HG02610 (cell line): ENCODE data around the gene C1orf21.
A peak's percentile ranks its signal among the peaks of the same experiment; 100 is the strongest.
"Not testable (repeated sequence)": the region's sequence is repeated elsewhere in the genome, so short reads cannot be mapped to it uniquely, and the experiment has no call there.

ENCODE experiments used
- ATAC-seq: cut with Tn5 transposase; IDR thresholded peaks from one replicate; pipeline ENCODE4 v1.9.1; 2021; ENCODE audit warnings: mild to moderate bottlenecking, moderate library complexity; ENCODE audit not compliant: unreplicated experiment

Gene C1orf21, protein sequence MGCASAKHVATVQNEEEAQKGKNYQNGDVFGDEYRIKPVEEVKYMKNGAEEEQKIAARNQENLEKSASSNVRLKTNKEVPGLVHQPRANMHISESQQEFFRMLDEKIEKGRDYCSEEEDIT

DNA sequence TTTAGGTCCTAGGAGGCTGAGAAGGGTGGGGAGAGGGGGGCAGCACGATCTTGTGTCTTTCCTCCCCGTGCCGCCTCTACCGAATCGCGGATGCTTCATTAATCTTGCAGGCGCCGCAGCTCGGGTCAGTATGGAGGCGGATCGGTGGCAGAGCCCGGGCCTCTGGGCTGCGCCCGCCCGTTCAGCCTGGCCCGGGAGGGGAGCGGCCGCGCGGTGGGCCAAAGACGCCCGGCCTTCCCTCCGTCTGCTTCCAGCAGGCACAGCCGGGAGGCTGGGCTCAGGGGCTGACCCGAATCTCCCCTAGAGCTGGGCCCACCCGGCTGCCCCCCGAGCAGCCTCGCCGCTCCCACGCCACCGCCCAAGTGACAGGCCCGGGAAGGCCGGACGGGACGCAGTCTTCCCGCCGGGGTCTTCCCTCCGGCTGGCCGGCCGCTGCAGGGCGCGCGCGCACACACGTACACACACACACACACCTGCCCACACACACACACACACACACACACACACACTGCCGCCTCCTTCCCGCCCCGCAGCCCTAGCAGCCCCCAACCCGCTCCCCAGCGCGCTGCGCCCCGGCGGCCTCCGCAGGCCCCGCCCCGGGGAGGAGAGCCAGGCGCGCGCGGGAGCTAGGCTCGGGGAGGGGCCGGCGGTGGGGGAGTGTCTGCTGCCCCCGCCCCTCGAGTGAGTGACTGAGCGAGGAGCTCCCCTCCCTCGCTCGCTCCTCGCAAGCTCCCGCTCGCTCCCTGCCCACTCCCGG is at the start of gene C1orf21:
C1orf21 (plus strand) TSS at position 718 of the 757 bp plus-strand sequence. CDS start 90,481 bp downstream, outside the sequence.
- peak; percentile 85 for ATAC-seq

DNA sequence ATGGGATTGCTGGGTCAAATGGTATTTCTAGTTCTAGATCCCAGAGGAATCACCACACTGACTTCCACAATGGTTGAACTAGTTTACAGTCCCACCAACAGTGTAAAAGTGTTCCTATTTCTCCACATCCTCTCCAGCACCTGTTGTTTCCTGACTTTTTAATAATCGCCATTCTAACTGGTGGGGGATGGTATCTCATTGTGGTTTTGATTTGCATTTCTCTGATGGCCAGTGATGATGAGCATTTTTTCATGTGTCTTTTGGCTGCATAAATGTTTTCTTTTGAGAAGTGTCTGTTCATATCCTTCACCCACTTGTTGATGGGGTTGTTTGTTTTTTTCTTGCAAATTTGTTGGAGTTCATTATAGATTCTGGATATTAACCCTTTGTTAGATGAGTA is 49.0 kb upstream of the C1orf21 start:
- ATAC-seq: not testable (repeated sequence)

DNA sequence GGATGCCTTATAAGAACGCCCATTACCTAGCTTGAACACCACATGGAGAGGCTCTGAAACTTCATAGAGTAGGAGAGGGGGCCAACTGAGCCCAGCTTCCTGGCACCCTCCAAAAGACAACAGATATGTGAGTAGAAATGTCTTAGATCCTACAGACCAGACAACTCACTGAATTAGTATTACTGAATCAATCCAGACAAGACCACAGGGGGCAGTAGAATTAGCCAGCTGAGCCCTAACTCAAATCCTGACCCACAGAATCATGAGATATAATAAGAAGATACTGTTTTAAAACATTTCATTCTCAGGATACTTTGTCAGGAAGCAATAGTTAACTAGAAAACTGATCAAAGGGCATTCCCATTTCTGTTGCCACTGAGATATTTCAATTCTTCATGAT is 45.8 kb upstream of the C1orf21 start:
- ATAC-seq: no peak

DNA sequence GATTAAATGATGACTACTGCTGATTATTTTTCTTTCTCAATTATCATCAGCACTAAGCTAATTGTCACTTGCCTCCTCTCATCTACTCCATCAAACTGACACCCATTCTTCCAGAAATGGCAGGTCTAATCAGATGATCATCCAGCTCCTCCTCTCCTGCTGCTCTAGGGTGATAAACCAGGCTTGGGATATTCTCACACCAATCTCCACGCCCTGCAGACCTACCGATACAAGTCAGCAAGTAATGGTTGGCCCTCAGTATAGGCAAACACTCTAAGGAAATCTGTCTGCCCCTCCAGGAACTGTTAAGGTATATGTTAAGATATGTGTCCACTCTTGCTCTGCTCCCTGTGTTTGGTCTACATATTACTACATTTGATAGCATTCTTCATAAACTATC is 36.3 kb upstream of the C1orf21 start:
- no peak for ATAC-seq

DNA sequence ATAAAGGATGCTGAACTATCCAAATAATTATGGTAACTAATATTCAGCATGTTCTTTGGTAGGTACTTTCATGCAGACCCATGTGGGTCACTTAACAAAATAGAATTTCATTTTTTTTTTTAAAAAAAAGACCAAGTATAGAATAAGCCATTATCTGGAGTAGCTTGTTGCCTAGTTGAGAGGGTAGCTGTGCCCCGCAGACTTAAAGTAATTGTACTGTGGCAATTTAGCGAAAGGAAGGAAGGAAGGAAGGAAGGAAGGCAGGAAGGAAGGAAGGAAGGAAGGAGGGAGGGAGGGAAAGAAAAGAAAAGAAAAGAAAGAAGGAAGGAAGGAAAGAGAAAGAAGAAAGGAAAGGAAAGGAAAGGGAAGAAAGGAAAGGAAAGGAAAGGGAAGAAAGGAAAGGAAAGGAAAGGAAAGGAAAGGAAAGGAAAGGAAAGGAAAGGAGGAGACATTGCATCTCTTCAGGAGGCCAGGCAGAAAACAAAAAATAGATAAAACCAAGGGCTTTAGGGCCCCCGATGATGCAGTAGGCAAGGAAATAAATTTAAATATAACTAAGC is 35.3 kb upstream of the C1orf21 start:
- no peak for ATAC-seq

DNA sequence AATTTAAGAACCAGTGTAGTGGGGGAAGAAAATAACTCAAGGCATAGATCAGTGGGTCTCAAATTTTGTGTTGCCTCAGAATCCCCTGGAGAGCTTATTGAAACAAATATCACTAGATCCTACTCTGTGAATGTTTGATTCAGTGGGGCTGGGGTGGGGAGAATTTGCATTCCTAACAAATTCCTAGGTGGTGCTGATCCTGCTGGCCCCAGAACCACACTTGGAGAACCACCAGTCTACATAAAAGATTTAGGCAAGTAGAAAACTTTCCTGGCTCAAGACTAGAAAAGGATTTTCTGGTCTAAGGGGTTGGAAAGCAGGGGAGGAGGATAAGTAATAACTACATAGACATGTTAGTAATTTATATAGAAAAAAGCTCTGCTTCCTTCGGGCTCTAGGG is 34.1 kb upstream of the C1orf21 start:
- ATAC-seq: no peak

DNA sequence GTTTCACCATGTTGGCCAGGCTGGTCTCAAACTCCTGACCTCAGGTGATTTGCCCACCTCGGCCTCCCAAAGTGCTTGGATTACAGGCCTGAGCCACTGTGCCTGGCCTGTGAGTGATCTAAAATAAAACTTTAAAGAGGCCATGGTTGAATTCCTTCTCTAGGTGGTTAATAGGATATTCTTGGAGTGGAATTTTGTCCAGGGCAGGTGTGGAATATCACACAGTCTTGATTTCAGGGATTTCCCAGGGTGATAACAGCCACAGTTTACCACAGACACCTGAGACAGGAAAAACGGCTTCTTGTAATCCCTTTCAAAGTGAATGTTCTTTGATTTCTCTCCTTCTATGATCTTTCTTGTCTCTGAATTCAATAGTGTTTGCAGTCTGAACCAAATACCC is 32.1 kb upstream of the C1orf21 start:
- ATAC-seq: no peak

DNA sequence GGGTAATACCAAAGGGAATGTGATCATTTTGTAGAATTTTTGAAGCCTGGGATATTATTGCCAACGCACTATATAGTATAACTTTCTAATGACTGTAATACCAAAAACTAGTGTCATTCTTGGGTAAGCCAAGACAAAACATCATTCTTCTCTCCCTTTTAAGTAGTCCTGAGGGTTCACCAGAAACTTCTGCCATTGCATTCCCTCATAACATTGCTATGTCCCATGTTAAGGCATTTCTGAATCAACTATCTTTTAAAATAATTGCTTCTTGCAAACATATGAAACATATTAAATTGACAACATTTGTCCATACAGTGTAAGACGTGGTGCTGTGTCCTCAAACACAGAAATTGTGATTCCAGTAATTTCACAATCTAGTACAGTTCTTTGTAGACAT is 29.9 kb upstream of the C1orf21 start:
- ATAC-seq: no peak

DNA sequence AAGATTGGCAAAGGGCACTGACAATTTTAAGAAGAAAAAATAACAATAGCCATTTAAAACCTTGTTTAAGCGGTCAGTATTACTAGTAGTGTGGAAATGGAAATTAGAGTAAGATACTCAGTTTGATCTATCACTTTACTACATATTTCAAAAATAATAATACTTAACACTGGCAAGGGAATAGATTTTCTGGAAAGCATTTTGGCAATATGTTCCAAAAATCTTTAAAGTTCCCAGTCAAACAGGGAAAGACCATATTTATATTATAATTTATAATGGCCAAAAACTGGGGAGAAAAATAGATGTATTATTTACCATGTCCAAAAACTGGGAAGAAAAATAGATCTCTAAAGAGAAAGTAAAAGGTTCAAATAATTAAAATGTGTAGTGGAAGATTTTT is 28.6 kb upstream of the C1orf21 start:
- no peak for ATAC-seq

DNA sequence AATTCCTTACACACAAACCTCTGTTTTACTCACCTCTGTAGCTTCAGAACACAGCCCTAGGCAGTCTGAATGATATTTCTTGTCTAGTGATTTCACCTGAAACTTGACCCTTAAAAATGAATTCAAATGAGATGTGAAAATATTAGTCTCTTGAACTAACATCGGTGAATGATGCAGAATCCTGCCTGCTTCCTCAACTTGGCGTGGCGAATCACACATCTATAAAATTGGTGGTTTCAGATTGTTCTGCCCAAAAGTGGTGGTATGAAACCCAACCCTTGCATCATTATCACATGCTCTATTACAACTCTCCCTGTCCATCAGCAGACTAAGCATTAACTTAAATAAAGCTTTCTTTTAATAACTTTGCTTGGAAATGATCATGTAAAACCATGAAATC is 26.9 kb upstream of the C1orf21 start:
- no peak for ATAC-seq

DNA sequence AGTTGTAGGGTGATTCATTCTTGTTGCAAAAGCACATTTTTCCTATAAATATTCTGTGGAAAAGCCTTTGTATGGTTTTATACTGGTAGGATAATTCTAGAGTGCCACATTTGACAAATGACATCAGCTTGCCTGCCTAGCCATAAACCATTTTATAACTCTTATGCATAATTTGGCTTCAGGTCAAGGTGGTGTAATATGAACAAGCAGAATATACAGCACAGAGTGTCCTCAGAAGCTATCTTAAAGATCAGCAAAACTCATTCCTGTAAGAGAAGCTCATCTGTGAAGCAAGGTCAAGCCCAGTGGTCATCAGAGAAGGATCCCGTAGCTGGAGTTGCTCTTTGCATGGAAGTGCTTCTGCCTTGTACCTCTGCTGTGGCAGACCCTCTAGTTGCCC is 24.0 kb upstream of the C1orf21 start:
- ATAC-seq: no peak

DNA sequence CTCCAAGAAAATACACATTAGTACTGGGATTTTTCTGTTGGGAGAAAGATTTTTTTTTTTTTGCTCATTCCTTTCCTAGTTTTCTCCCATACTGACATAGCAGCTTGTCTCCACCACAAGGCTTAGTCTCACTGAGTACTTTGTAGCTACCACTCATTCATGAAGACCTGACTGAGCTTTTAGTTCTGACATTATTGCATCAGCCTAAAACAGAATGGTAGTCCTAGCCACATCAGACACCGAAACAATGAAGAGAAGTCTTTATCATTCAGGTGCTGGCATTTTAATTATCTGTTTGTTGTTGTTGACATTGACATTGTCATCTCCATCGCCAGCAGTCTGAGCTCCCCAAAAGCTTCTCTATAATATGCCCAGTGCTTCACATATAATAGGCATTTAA is 21.1 kb upstream of the C1orf21 start:
- ATAC-seq: no peak

DNA sequence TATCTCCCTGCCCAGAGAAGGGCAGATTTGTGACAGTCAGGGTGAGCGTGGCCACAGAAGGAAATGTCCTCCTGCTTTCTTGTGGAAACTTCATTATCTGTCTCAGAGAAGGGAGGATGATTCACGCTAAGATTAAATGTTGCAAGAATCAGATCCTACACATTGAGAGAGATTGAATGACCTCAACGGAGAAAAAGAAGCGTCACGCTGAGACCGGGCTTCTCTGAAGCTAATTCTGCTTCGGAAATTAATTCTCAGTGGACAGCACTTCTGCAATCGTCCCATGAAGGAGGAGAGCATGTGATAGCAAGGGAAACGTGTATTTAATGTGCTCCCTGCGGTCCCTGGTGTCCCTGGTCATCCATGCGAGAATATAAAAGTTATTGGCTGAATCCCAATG is 19.8 kb upstream of the C1orf21 start:
- ATAC-seq: no peak

DNA sequence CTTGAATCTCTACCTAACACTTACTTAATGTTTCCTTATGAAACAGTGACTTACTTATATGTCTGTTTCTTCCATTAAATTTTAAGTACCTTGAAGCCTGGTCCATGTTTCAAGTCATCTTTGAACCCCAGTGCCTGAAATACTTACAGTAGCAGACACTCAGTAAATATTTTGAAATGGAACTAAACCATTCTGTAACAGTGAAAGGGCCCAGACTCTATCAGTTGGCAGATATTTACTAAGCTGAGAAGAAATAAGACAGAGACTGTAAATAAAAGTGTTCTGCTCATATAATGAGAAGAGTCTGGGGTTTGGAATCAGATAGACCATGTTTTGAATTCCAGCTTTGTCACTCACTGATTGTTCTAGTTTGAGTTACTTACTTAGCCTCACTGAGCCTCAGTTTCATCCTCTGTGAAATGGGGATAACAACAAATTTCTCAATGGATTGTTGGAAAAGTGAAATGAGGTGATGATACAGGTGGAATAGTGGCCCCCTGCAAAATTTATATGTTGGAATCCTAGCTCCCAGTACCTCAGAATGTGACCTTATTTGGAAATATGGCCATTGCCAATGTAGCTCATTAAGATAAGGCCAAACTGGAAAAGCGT is 19.3 kb upstream of the C1orf21 start:
- ATAC-seq: no peak

DNA sequence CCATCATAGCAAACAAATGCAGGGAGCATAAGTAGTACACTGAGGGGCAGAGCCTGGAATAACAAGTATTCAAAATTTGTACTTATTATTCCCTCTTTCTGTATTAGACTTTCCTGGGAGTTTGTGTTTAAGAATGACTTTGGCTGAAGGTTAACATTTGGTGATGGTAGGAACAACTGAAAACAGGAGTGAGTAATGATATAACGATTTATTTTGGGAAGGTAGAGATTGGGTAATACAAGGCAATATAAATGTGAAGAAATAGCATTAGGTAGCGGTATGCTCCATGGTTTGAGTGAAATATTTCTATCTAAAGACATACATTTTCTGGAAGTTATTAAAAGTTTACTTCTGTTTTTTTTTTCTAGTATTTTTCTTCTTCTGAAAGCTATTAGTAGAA is 18.5 kb upstream of the C1orf21 start:
- ATAC-seq: no peak

DNA sequence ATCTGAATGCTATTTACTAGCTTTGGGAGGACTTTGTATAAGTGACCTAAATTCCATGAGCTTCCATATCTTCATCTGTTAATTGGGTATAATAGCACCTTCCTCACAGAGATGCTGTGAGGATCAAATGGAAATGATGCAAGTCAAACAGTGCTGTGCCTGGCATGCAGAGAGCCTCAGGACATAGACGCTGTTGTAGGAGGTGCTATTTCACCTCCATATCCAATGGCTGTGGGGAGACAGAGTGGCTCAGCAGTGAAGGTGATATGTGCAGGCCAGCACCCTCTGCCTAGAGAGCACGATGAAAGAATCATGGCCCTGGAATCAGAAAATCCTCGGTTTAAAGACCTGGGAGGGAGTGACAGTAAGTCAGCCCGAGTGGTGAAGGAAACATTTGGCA is 16.0 kb upstream of the C1orf21 start:
- ATAC-seq: no peak

DNA sequence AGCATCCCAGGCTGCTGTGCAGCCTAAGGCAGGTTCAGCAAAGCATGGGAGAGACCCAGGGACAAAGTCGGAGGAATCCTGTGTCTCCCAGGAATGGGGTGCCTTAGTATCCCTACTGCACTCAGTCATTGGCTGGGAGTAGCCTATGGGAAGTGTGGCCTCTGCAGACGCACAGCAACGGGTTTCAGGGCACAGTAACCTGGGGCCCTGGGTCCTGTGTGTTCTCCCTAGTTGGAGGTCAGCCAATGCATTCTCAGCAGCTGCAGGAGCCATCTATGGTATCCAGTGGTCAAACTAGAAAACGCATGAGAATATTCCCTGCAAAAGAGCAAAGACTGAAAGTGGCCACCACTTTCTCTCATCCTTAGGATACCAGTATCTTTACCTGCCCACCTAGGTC is 13.7 kb upstream of the C1orf21 start:
- ATAC-seq: no peak

DNA sequence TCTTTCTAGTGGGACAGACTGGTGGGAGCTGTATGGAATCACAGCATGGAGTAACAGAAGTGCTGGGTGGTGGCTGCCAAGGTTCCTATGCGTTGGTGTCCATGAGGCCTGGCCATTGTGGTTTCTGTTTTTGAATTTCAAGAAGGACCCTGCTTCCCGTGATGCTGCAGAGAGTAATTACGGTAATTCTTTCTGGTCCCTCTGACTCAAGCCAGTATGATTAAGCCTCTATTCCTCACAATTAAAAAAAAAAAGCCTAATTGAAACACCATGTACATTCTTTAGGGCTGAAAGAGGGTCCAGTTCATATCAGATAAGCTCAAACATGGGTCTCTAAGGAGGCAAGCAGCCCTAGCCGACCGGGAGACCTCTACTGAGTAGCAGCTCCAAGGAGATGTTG is 10.5 kb upstream of the C1orf21 start:
- no peak for ATAC-seq

DNA sequence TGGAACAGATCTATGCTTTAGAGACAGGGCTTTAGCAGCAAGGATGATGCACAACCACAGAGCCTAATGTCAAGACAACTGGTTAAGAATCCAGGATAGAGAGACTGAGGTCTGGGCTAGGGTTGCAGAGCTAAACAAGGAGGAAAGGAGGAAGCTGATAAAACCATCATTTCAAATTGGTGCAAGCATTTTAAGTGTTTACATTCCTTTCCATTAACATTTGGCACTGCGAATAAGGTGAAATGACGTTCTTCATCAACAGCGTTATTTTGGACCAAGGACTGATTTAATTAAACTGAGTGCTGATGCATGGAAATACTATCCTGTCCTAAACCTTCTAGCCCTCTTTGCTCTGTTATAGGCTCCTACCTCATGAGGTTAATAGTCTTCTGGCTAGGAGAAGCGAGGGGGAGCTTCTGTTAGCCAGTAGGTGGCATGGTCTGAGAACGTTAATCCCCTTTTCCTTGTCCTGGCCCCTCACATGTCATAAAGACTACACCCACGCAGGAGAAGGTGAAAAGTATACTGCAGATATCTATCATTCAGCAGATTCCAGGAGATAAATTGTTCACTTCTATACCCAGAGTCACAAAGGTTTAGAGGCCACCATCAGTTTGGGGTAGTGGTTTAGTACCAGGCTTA is 7.6 kb upstream of the C1orf21 start:
- ATAC-seq: no peak

DNA sequence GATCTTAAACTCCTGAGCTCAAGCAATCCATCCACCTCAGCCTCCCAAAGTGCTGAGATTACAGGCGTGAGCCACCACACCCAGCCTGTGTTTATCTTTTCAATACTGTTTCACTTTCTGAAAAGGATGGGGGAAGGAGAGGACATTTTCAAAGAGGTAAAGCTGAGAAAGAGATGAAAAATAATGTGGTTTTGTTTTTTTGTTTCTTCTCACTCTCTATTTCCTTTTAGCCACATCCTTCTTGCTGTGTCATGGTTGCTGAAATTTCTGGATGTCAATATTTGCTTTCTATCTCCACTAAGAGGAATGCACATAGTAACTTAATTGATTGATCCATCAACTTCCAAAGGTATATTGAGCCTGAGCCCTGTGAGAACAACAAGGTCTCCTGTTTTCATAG is 6.4 kb upstream of the C1orf21 start:
- ATAC-seq: no peak

DNA sequence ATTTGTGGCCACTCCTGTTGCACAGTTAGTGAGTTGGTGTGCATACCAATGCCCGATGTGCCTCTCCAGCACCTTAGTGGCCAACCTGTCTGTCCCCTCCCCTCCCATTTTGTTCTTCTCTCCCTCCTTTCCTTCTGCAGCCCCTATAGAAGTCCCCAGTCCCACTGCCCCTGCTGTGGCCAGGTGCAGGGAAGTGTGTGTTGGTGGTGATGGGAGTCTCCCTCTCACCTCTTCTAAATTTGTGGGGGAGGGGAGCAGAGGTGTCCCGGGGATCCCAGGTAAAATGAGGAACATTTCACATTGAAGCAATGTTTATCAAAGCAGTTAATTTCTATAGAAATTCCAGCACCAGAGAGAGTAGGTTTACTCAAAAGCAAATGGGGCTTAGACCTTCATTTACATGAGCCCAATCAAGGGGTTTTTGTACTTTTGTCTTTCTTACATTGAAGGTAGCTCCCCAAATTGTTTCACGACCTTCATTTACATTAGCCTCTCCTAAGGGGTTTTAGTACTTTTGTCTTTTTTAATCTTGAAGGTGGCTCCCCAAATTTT is 3.0 kb upstream of the C1orf21 start:
- ATAC-seq: no peak
